Urinary bladder (tissue), 4 donors: Measurements from ENCODE around the gene NR1H4. TPM values are rescaled to one million over a fixed set of nuclear protein-coding genes. Genes with fewer than 3 reads are reported as not detected.

Source experiments
- DNase-seq: peaks from one replicate; pipeline ENCODE4 v3.0.0-alpha.2; 2015; ENCODE audit errors: extremely low spot score
- H3K27ac ChIP-seq: one replicate; pipeline ENCODE4 v1.5.1; 2013; ENCODE audit warnings: low read depth, mild to moderate bottlenecking, moderate library complexity
- H3K36me3 ChIP-seq: one replicate; pipeline ENCODE4 v1.6.1; 2013; ENCODE audit warnings: mild to moderate bottlenecking, moderate library complexity; ENCODE audit not compliant: insufficient read depth
- H3K4me1 ChIP-seq: one replicate; pipeline ENCODE4 v1.6.1; 2013; ENCODE audit warnings: mild to moderate bottlenecking, moderate library complexity; ENCODE audit not compliant: insufficient read depth
- H3K4me3 ChIP-seq: one replicate; pipeline ENCODE4 v1.5.1; 2013; ENCODE audit warnings: low read depth, low read length
- WGBS: extraction: QIAGEN DNeasy Blood & Tissue Kit; methylation state at CpG from one replicate; pipeline ENCODE4 v1.1.7; 2013; 5-methylcytosine and 5-hydroxymethylcytosine counted together
- polyA plus RNA-seq: library from polyadenylated mRNA; stranded (reverse); fragments of 200-250 nt; gene quantifications from one replicate; pipeline ENCODE4 v1.2.3, GENCODE V29; 2013
- total RNA-seq: library from RNA; depleted of rRNA; stranded (reverse); fragments of >200 nt; gene quantifications from one replicate; pipeline ENCODE4 v1.2.3, GENCODE V29; 2014
- donor health status: healthy with polysubstance abuse.
- donor health status: healthy.

The NR1H4 gene
- total and polyA plus RNA-seq, 2 donors: 1.9 to 3.2 TPM

GRCh38 chr12:100503228-100503628 lies 29.6 kb downstream of the NR1H4 start:
- H3K4me3 ChIP-seq: no peak overlapping the region
- H3K27ac ChIP-seq: no peak overlapping the region
- H3K36me3 ChIP-seq: no peaks in the 10 kb centered on the region
- DNase-seq: no peak
- WGBS: 84% methylated on average over 6 of the region's 6 CpGs
- no peaks in the 10 kb centered on the region for H3K4me1 ChIP-seq

GRCh38 chr12:100504804-100505203 lies 31.1 kb downstream of the NR1H4 start:
- H3K4me3 ChIP-seq: no peak overlapping the region
- WGBS: 73% methylated on average over 1 of the region's 1 CpG
- H3K27ac ChIP-seq: no peak overlapping the region
- H3K4me1 ChIP-seq: no peaks in the 10 kb centered on the region
- no peaks in the 10 kb centered on the region for H3K36me3 ChIP-seq
- no peak for DNase-seq

GRCh38 chr12:100508751-100509150 lies 35.1 kb downstream of the NR1H4 start:
- no peak for DNase-seq
- H3K4me3 ChIP-seq: no peak overlapping the region
- whole genome bisulfite sequencing: 26% methylated on average over 4 of the region's 4 CpGs
- no peaks in the 10 kb centered on the region for H3K4me1 ChIP-seq
- H3K27ac ChIP-seq: no peak overlapping the region
- H3K36me3 ChIP-seq: no peaks in the 10 kb centered on the region

- 80% methylated on average over 3 of the region's 3 CpGs for WGBS
- no peak overlapping the region for H3K27ac ChIP-seq
- no peaks in the 10 kb centered on the region for H3K36me3 ChIP-seq
- no peak overlapping the region for H3K4me3 ChIP-seq
- no peaks in the 10 kb centered on the region for H3K4me1 ChIP-seq
- DNase-seq: no peak
Measured at GRCh38 chr12:100512692-100513091, 39.0 kb downstream of the NR1H4 start.

- no peak for DNase-seq
- no peaks in the 10 kb centered on the region for H3K36me3 ChIP-seq
- WGBS: 96% methylated on average over 3 of the region's 3 CpGs
- H3K27ac ChIP-seq: no peak overlapping the region
- H3K4me3 ChIP-seq: no peak overlapping the region
- H3K4me1 ChIP-seq: peaks cover 3% of the 10 kb centered on the region
Measured at GRCh38 chr12:100515968-100516367, 42.3 kb downstream of the NR1H4 start.

GRCh38 chr12:100518376-100518775 lies 44.7 kb downstream of the NR1H4 start:
- DNase-seq: no peak
- Histone ChIP-seq H3K36me3 (no peaks in the 10 kb centered on the region), H3K27ac (no peak overlapping the region), H3K4me3 (no peak overlapping the region), H3K4me1 (peaks cover 3% of the 10 kb centered on the region)
- WGBS: 70% methylated on average over 1 of the region's 1 CpG

GRCh38 chr12:100520048-100520769 lies 46.5 kb downstream of the NR1H4 start:
- Histone ChIP-seq H3K4me1 (peaks cover 3% of the 10 kb centered on the region), H3K4me3 (no peak overlapping the region), H3K27ac (no peak overlapping the region), H3K36me3 (no peaks in the 10 kb centered on the region)
- DNase-seq: no peak
- 81% methylated on average over 10 of the region's 10 CpGs for WGBS

GRCh38 chr12:100521958-100522357 lies 48.3 kb downstream of the NR1H4 start:
- Histone ChIP-seq H3K36me3 (no peaks in the 10 kb centered on the region), H3K4me3 (no peak overlapping the region), H3K27ac (no peak overlapping the region), H3K4me1 (peaks cover 3% of the 10 kb centered on the region)
- 56% methylated on average over 1 of the region's 1 CpG for WGBS
- DNase-seq: no peak

- DNase-seq: no peak
- Histone ChIP-seq H3K4me3 (no peak overlapping the region), H3K27ac (no peak overlapping the region), H3K4me1 (peaks cover 2% of the 10 kb centered on the region), H3K36me3 (no peaks in the 10 kb centered on the region)
- 63% methylated on average over 3 of the region's 3 CpGs for WGBS
Measured at GRCh38 chr12:100528034-100528433, 54.4 kb downstream of the NR1H4 start.

- no peak for DNase-seq
- WGBS: 86% methylated on average over 1 of the region's 1 CpG
- no peaks in the 10 kb centered on the region for H3K36me3 ChIP-seq
- no peak overlapping the region for H3K4me3 ChIP-seq
- no peak overlapping the region for H3K27ac ChIP-seq
- peaks cover 2% of the 10 kb centered on the region for H3K4me1 ChIP-seq
Measured at GRCh38 chr12:100528471-100529127, 54.9 kb downstream of the NR1H4 start.

- no peak for DNase-seq
- Histone ChIP-seq H3K4me3 (no peak overlapping the region), H3K4me1 (peaks cover 2% of the 10 kb centered on the region), H3K27ac (no peak overlapping the region), H3K36me3 (no peaks in the 10 kb centered on the region)
- WGBS: 82% methylated on average over 2 of the region's 2 CpGs
Measured at GRCh38 chr12:100529756-100530350, 56.2 kb downstream of the NR1H4 start.

- no peak overlapping the region for H3K4me3 ChIP-seq
- H3K4me1 ChIP-seq: no peaks in the 10 kb centered on the region
- DNase-seq: no peak
- 69% methylated on average over 3 of the region's 3 CpGs for WGBS
- H3K27ac ChIP-seq: no peak overlapping the region
- no peaks in the 10 kb centered on the region for H3K36me3 ChIP-seq
Measured at GRCh38 chr12:100533376-100533775, 59.7 kb downstream of the NR1H4 start.

- Histone ChIP-seq H3K27ac (no peak overlapping the region), H3K4me3 (no peak overlapping the region), H3K36me3 (no peaks in the 10 kb centered on the region), H3K4me1 (no peaks in the 10 kb centered on the region)
- no peak for DNase-seq
- WGBS: 78% methylated on average over 6 of the region's 6 CpGs
Measured at GRCh38 chr12:100534625-100535227, 61.1 kb downstream of the NR1H4 start.

GRCh38 chr12:100539202-100539601 lies 65.5 kb downstream of the NR1H4 start:
- 30% methylated on average over 2 of the region's 2 CpGs for WGBS
- no peak overlapping the region for H3K27ac ChIP-seq

More at GRCh38 chr12:100539202-100539601, 65.5 kb downstream of the NR1H4 start:
- no peaks in the 10 kb centered on the region for H3K4me1 ChIP-seq
- no peak for DNase-seq
- H3K4me3 ChIP-seq: no peak overlapping the region
- H3K36me3 ChIP-seq: no peaks in the 10 kb centered on the region
